Raji (cell line): ENCODE results near the gene AP3D1.

Experiments
- POLR2A ChIP-seq: IDR thresholded peaks from 2 replicates; pipeline ENCODE4 v1.6.1; 2011; ENCODE audit warnings: low read depth, low read length, control low read depth; ENCODE audit not compliant: insufficient read depth

AP3D1 gene

DNA sequence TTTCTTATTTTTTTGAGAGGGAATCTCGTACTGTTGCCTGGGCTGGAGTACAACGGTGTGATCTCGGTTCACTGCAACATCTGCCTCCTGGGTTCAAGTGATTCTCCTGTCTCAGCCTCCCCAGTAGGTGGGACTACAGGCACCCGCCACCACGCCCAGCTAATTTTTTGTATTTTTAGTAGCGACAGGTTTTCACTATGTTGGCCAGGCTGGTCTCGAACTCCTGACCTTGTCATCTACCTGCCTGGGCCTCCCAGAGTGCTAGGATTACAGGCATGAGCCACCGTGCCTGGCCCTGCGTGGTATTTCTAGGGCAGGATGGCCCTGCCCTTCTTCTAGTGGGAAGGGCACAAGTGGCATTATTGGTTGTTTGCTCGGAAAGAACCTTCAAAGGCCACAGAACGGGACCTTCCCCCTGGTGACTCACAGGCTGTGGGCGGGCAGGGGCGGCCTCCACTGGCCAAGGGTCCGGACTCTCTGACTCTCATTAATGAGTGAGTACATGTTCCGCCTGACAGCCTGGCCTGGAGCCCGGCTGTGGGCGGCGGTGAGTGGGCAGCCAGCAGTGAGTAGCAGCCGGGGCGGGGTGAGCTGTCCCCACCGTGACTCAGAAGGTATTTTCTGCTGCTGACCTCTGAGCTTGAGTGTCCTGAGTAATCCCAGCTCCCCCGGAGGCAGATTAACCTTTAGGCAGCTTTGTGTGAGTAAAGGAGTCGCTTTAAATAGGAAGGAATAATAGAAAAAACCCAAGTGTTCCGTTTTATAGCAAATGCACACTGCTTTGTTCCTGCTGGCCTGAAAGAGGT, 17.5 kb upstream of the AP3D1 start:
- TF ChIP-seq POLR2A, result no peak

DNA sequence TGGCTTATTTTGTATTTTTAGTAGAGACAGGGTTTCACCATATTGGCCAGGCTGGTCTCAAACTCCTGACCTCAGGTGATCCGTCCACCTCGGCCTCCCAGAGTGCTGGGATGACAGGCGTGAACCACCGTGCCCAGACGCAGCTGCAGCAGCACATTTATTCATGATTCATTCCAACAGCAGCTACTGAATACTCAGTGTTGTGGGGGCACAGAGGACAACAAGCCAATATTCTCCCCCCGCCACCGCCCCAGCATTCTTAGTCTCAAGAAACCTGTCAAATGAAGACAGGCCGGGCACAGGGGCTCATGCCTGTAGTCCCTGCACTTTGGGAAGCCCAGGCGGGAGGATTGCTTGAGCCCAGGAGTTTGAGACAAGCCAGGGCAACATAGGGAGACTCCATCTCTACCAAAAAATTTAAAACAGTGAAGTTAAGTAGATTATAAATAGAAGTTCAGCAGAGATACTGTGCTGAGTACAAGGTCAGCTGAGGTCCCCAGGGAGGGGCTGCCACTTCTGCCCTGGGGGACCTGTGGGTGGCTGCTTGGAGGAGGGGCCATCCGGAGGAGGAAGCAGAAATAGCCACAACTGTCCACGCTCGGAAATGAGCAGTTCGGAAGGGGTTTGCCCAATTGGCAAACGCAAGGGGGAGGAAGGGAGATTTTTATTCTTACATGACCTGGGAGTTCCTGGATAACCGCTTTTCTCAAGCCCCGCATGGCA, 16.7 kb upstream of the AP3D1 start:
- no peak for TF ChIP-seq POLR2A

DNA sequence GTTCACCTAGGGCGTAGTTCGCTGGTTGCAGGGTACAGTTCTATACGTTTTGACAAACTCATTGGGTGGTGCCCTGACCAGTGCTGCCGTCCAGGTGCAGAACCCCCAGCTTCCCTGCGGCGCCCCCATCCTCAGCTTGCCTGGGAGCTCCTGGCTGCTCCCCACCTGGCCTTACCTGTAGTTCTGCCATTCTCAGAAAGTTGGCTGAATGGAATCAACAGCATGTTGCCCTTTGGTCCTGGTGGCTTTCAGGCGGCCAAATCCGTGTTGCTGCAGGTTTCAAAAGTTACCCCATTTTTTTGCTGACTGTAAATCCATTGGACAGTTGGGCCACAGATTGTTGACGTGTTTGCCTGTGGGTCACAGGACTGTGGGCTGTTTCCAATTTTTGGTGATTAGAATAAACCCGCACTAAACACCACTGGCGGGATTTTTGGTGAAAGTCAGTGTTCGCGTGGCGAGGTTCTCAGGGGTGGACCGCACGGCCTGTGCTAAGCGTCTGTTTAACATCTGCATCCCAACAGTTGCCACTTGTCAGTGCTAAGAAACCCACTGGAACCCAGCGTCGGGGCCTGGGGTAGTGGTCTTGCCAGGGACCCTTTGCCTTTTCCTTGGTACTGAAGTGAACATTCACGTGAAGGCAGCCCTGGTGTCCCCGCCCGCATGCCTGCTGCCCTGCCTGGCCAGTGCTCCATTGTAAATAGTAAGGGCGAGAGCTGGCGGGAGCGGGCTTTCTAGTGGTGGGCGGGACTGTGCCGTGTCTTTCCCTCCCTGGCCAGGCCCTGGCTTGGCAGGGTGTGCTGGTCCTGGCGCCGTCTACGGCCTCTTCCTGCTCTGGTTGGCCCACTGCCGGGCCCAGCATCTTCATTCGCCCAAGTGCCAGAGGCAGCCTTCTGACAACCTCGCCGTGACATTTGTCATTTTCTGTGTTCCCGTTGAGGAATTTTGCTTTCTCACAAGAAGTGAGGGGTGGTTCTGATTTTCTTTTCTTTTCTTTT, 15.7 kb upstream of the AP3D1 start:
- TF ChIP-seq POLR2A, result no peak

- peak; percentile 34; the same call in 1 of the 2 replicates for TF ChIP-seq POLR2A
Observed at GRCh38 chr19:2164020-2164998, 12.9 kb upstream of the AP3D1 start.

DNA sequence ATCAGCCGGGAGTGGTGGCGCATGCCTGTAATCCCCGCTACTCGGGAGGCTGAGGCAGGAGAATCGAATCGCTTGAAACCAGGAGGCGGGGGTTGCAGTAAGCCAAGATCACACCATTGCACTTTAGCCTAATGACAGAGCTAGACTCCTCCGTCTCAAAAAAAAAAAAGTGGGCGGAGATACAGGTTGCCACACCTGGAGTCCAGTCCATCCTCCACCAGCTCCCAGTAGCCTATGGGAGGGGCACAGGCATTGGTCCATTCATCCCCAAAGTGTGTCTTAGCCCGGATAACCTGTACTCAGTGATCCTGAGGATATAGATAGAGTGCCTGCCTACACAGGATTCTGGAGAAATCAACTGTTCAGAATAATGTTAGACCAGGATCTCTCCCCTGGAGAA, 9.0 kb upstream of the AP3D1 start:
- no peak for TF ChIP-seq POLR2A

DNA sequence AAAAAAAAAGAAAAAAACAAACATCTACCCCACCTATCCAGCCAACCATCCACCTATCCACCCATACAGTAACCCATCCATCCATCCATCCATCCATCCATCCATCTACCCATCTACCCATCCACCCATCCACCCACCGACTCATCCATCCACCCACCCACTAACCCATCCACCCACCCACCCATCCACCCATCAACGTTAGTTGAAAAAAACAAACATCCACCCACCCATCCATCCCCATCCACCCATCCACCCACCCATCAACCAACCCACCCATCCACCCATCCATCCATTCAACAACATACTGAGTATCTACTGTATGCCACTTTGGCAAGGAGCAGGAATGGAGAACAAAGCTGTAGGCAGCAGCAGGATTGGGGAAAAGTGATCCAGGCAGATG, 6.1 kb upstream of the AP3D1 start:
- TF ChIP-seq POLR2A, result no peak

DNA sequence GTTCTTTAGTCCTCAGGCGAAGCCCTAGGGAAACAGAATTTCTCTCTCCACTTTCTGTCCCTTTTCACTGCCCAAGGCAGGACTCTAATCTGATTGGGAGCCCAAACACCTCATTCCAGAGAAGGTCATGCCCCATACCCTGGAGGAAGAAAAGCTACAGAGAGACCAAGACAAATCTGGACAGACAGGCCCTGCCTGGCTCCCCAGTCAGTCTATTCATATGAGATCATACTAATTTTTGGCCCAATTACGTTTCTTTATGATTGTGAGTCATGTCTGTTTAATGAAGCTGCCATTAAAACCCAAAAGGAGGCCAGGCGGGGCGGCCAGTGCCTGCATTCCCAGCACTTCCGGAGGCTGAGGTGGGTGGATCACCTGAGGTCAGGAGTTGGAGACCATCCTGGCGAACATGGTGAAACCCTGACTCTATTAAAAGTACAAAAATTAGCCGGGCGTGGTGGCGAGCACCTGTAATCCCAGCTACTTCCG, 3.3 kb upstream of the AP3D1 start:
- TF ChIP-seq POLR2A, result no peak

- no peak for TF ChIP-seq POLR2A
Observed at GRCh38 chr19:2150794-2151338, 500 bp downstream of the AP3D1 start.

- TF ChIP-seq POLR2A, result no peak
Observed at GRCh38 chr19:2149980-2150793, 1.2 kb downstream of the AP3D1 start.

- TF ChIP-seq POLR2A, result no peak
Observed at GRCh38 chr19:2148482-2149135, 2.8 kb downstream of the AP3D1 start.

- TF ChIP-seq POLR2A, result no peak
Observed at GRCh38 chr19:2145831-2146241, 5.5 kb downstream of the AP3D1 start.

DNA sequence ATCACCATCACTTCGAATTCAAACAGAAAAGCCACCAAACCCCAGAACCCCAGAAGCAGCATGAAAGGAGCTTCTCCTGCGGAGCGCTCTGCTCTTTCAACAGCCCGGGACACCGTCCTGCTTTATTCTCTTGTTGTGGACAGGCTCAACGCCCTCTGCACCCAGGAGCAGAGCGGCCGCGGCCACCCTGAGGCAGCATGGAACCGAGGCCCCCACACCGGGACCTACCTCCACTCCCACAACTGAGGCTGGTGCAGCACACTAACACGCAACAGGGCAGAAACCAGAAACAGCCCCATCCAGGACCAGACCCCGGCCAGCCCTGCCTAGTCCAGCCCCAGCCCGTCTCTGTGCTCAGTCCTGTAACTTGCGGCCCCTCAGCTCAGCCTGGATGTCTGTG, 7.2 kb downstream of the AP3D1 start:
- TF ChIP-seq POLR2A, result no peak
